HG02970 (cell line): Measurements from ENCODE around the gene IRF6.

Experiments used
- ATAC-seq: cut with Tn5 transposase; IDR thresholded peaks from one replicate; pipeline ENCODE4 v1.9.1; 2021; ENCODE audit warnings: mild to moderate bottlenecking, moderate library complexity, moderate number of reproducible peaks; ENCODE audit not compliant: unreplicated experiment, low FRiP score

IRF6 gene

GRCh38 chr1:209737118-209737505 lies 68.8 kb downstream of the IRF6 start:
- no peak for ATAC-seq

- no peak for ATAC-seq
Observed at GRCh38 chr1:209736490-209737117, 69.3 kb downstream of the IRF6 start.
